Prostate gland (tissue), 2 donors: ENCODE data around the gene SVEP1. TPM values are rescaled to one million over a fixed set of nuclear protein-coding genes. Genes with fewer than 3 reads are reported as not detected.
"Not testable (repeated sequence)": the region's sequence is repeated elsewhere in the genome, so short reads cannot be mapped to it uniquely, and the experiment has no call there.

Experiments
- DNase-seq: peaks from one replicate; pipeline ENCODE4 v3.0.0-alpha.2; 2019; ENCODE audit warnings: low spot score
- H3K27ac ChIP-seq, 2 donors: fragments of 200-600 bp; sonication (generic); 2 replicates each; pipeline ENCODE4 v1.5.1; 2017 to 2019
- H3K27me3 ChIP-seq: fragments of 200-600 bp; sonication (generic); replicated peaks from 2 replicates; pipeline ENCODE4 v1.5.1; 2019; ENCODE audit not compliant: insufficient read depth
- H3K36me3 ChIP-seq, 2 donors: fragments of 200-600 bp; sonication (generic); 1 replicate in 1 of 2; 2 replicates in 1 of 2; pipeline versions ENCODE4 v1.5.1 to v1.8.1; 2017 to 2019
- H3K4me1 ChIP-seq: fragments of 200-600 bp; sonication (generic); replicated peaks from 2 replicates; pipeline ENCODE4 v1.5.1; 2019
- H3K4me3 ChIP-seq, 2 donors: fragments of 200-600 bp; sonication (generic); 2 replicates each; pipeline ENCODE4 v1.5.1; 2017 to 2019
- H3K9me3 ChIP-seq: fragments of 200-600 bp; sonication (generic); 2 replicates; pipeline ENCODE4 v1.5.1; 2017
- POLR2A ChIP-seq: fragments of 450-650 bp; IDR thresholded peaks from one replicate; pipeline ENCODE4 v1.6.1; 2016; ENCODE audit warnings: antibody characterized with exemption, mild to moderate bottlenecking
- POLR2AphosphoS5 ChIP-seq: sonication (generic); formaldehyde crosslinking; IDR thresholded peaks from one replicate; pipeline ENCODE4 v1.6.1; 2017; ENCODE audit warnings: antibody characterized with exemption
- WGBS: methylation state at CpG from one replicate; pipeline ENCODE4 v1.1.5; 2018; 5-methylcytosine and 5-hydroxymethylcytosine counted together
- intact Hi-C: fragments of 100-400 bp; cut with DNase I; formaldehyde crosslinking; loops from one replicate; pipeline ENCODE4 v1.14.2; 2022
- total RNA-seq, 2 donors: library from RNA; depleted of rRNA; stranded (reverse); fragments of >200 nt; gene quantifications; one replicate each; pipeline ENCODE4 v1.1.0, GENCODE V29; 2016
- TF ChIP-seq, protein P1 (sequence below), 4 experiments: fragments of 200-600 bp in 2 of 4; fragments of 450-650 bp in 2 of 4; sonication (generic) in 2 of 4; IDR thresholded peaks; 1 replicate in 3 of 4; 2 replicates in 1 of 4; pipeline ENCODE4 v1.5.1; 2016 to 2019; ENCODE audit warnings: antibody characterized with exemption in 4 of 4, mild to moderate bottlenecking in 2 of 4, moderate library complexity in 2 of 4

Gene SVEP1
- total RNA-seq, 2 donors from 2014 or later: 2.7 to 5.8 TPM

GRCh38 chr9:110399983-110400382, 179.6 kb downstream of the SVEP1 start:
- Histone ChIP-seq H3K27ac (no peak overlapping the region), H3K36me3 (no peaks in the 10 kb centered on the region), H3K9me3 (no peaks in the 10 kb centered on the region), H3K4me3 (no peak overlapping the region), H3K4me1 (no peaks in the 10 kb centered on the region), H3K27me3 (no peaks in the 10 kb centered on the region)
- no peak for DNase-seq
- 57% methylated on average over 4 of the region's 4 CpGs for WGBS
- TF ChIP-seq POLR2A (no peak), POLR2AphosphoS5 (no peak)
- TF ChIP-seq, protein P1, sequence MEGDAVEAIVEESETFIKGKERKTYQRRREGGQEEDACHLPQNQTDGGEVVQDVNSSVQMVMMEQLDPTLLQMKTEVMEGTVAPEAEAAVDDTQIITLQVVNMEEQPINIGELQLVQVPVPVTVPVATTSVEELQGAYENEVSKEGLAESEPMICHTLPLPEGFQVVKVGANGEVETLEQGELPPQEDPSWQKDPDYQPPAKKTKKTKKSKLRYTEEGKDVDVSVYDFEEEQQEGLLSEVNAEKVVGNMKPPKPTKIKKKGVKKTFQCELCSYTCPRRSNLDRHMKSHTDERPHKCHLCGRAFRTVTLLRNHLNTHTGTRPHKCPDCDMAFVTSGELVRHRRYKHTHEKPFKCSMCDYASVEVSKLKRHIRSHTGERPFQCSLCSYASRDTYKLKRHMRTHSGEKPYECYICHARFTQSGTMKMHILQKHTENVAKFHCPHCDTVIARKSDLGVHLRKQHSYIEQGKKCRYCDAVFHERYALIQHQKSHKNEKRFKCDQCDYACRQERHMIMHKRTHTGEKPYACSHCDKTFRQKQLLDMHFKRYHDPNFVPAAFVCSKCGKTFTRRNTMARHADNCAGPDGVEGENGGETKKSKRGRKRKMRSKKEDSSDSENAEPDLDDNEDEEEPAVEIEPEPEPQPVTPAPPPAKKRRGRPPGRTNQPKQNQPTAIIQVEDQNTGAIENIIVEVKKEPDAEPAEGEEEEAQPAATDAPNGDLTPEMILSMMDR (IDR thresholded peaks at IDR 0.05): no peak
- intact Hi-C loops: no loop called here

GRCh38 chr9:110398992-110399391, 180.5 kb downstream of the SVEP1 start:
- H3K27me3 ChIP-seq, intact Hi-C loops, H3K36me3 ChIP-seq, H3K27ac ChIP-seq, DNase-seq, H3K4me1 ChIP-seq, H3K9me3 ChIP-seq, H3K4me3 ChIP-seq: not testable (repeated sequence)
- 85% methylated on average over 2 of the region's 2 CpGs for WGBS

GRCh38 chr9:110391826-110392485, 187.6 kb downstream of the SVEP1 start:
- H3K9me3 ChIP-seq: no peaks in the 10 kb centered on the region
- TF ChIP-seq, protein P1 (IDR thresholded peaks at IDR 0.05): no peak
- TF ChIP-seq POLR2A: no peak
- no peak for TF ChIP-seq POLR2AphosphoS5
- DNase-seq: no peak
- H3K4me3 ChIP-seq: no peak overlapping the region
- no peaks in the 10 kb centered on the region for H3K4me1 ChIP-seq
- WGBS: 96% methylated on average over 2 of the region's 2 CpGs
- intact Hi-C loops: no loop called here
- no peaks in the 10 kb centered on the region for H3K27me3 ChIP-seq
- no peak overlapping the region for H3K27ac ChIP-seq
- no peaks in the 10 kb centered on the region for H3K36me3 ChIP-seq

DNA sequence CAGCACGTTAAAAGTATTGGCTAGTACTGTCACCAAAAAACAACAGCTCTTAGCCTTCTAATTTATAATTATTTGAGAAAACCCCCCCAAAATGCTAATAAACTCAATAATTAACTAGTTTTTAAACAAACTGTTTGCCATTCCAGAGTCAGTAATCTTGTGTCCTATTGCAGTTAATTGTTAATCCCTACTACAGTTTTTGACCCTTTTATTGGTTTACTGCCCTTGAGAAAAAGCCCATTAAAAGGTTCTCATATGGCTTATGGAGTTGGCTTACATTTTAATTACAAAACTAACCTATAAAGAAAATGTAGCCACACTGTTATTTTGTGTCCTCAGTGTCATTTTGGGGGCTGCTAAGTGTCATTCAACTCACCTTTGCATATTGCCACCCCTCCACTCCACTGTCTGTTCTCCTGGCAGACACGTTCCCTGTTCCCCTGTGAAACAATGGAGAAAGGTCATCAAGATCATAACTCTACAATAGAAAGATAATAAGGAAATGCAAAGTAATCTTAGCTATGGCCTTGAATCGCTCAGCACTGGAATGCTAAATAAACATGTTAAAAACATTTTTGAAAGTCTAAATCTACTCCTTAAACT, 190.3 kb downstream of the SVEP1 start:
- intact Hi-C loops: no loop called here
- no peak for DNase-seq
- WGBS: 53% methylated on average over 3 of the region's 3 CpGs

GRCh38 chr9:110383491-110383890, 196.1 kb downstream of the SVEP1 start:
- no peak for DNase-seq
- 92% methylated on average over 6 of the region's 6 CpGs for WGBS

More for the DNA sequence above, 190.3 kb downstream of the SVEP1 start:
- TF ChIP-seq POLR2AphosphoS5: no peak
- TF ChIP-seq, protein P1 (IDR thresholded peaks at IDR 0.05): no peak
- TF ChIP-seq POLR2A: no peak
- H3K4me1 ChIP-seq: no peaks in the 10 kb centered on the region
- H3K27me3 ChIP-seq: no peaks in the 10 kb centered on the region
- H3K9me3 ChIP-seq: no peaks in the 10 kb centered on the region
- H3K4me3 ChIP-seq: no peak overlapping the region
- H3K36me3 ChIP-seq: no peaks in the 10 kb centered on the region
- H3K27ac ChIP-seq: no peak overlapping the region

More at GRCh38 chr9:110383491-110383890, 196.1 kb downstream of the SVEP1 start:
- no peak overlapping the region for H3K4me3 ChIP-seq
- no peak overlapping the region for H3K27ac ChIP-seq
- TF ChIP-seq POLR2AphosphoS5: no peak
- TF ChIP-seq, protein P1 (IDR thresholded peaks at IDR 0.05): no peak
- no peak for TF ChIP-seq POLR2A
- no peaks in the 10 kb centered on the region for H3K36me3 ChIP-seq
- H3K9me3 ChIP-seq: no peaks in the 10 kb centered on the region
- no peaks in the 10 kb centered on the region for H3K27me3 ChIP-seq
- intact Hi-C loops: no loop called here
- H3K4me1 ChIP-seq: no peaks in the 10 kb centered on the region
